HG02938 (cell line): ENCODE measurements around the gene PLSCR2.
"Not testable (repeated sequence)": the region's sequence is repeated elsewhere in the genome, so short reads cannot be mapped to it uniquely, and the experiment has no call there.

Experiments
- ATAC-seq: cut with Tn5 transposase; IDR thresholded peaks from one replicate; pipeline ENCODE4 v1.9.1; 2021; ENCODE audit warnings: mild to moderate bottlenecking, moderate library complexity; ENCODE audit not compliant: unreplicated experiment

PLSCR2 gene

GRCh38 chr3:146491303-146491702, 21.9 kb upstream of the PLSCR2 start:
- ATAC-seq: no peak

GRCh38 chr3:146485297-146485696, 15.9 kb upstream of the PLSCR2 start:
- ATAC-seq: no peak

GRCh38 chr3:146476094-146476740, 6.9 kb upstream of the PLSCR2 start:
- no peak for ATAC-seq

- ATAC-seq: not testable (repeated sequence)
These were observed 5.6 kb upstream of the PLSCR2 start for GRCh38 chr3:146474976-146475375.

- no peak for ATAC-seq
These were observed 4.4 kb upstream of the PLSCR2 start for GRCh38 chr3:146473726-146474125.

- ATAC-seq: no peak
These were observed 3.2 kb upstream of the PLSCR2 start for GRCh38 chr3:146472611-146473010.

GRCh38 chr3:146471012-146471411, 1.7 kb upstream of the PLSCR2 start:
- no peak for ATAC-seq

- no peak for ATAC-seq
These were observed 1.1 kb upstream of the PLSCR2 start for GRCh38 chr3:146470425-146470990.

GRCh38 chr3:146468671-146469149, 651 bp downstream of the PLSCR2 start:
- no peak for ATAC-seq

GRCh38 chr3:146468234-146468633, 1.1 kb downstream of the PLSCR2 start:
- ATAC-seq: no peak

- ATAC-seq: no peak
These were observed 2.8 kb downstream of the PLSCR2 start for GRCh38 chr3:146466604-146467003.

GRCh38 chr3:146465693-146466465, 3.5 kb downstream of the PLSCR2 start:
- no peak for ATAC-seq

GRCh38 chr3:146464783-146465182, 4.6 kb downstream of the PLSCR2 start:
- no peak for ATAC-seq

GRCh38 chr3:146464005-146464595, 5.3 kb downstream of the PLSCR2 start:
- ATAC-seq: no peak

GRCh38 chr3:146454796-146455195, 14.6 kb downstream of the PLSCR2 start:
- no peak for ATAC-seq

GRCh38 chr3:146449613-146450012, 19.7 kb downstream of the PLSCR2 start:
- ATAC-seq: no peak

GRCh38 chr3:146449076-146449475, 20.3 kb downstream of the PLSCR2 start:
- no peak for ATAC-seq

GRCh38 chr3:146446026-146446425, 23.3 kb downstream of the PLSCR2 start:
- ATAC-seq: no peak

- not testable (repeated sequence) for ATAC-seq
These were observed 29.1 kb downstream of the PLSCR2 start for GRCh38 chr3:146440310-146440709.

GRCh38 chr3:146432066-146432465, 37.3 kb downstream of the PLSCR2 start:
- ATAC-seq: no peak

GRCh38 chr3:146431240-146431639, 38.1 kb downstream of the PLSCR2 start:
- ATAC-seq: no peak

- ATAC-seq: no peak
These were observed 44.0 kb downstream of the PLSCR2 start for GRCh38 chr3:146425341-146425740.
